ENCODE data around the gene ASB1.

The ASB1 gene

GRCh38 chr2:238406221-238406997 is 20.3 kb upstream of the ASB1 start:
- peaks cover 10% of the 10 kb centered on the region for H3K4me1 ChIP-seq (ENCODE audit: control insufficient read depth, insufficient read depth, low read length)
- no peak overlapping the region for H3K9ac ChIP-seq (ENCODE audit: low read depth, low read length)
- H3K9me3 ChIP-seq (ENCODE audit: control insufficient read depth, insufficient read depth, low read length) = no peaks in the 10 kb centered on the region
- peaks cover 3% of the 10 kb centered on the region for H3K36me3 ChIP-seq (ENCODE audit: control insufficient read depth, insufficient read depth, low read length)
- H3K27me3 ChIP-seq (ENCODE audit: control insufficient read depth, insufficient read depth, low read length) = no peaks in the 10 kb centered on the region
- no peak overlapping the region for H3K4me3 ChIP-seq (ENCODE audit: low read depth, low read length)

- Histone ChIP-seq H3K9me3 (ENCODE audit: control insufficient read depth, insufficient read depth, low read length) (no peaks in the 10 kb centered on the region), H3K4me1 (ENCODE audit: control insufficient read depth, insufficient read depth, low read length) (peaks cover 10% of the 10 kb centered on the region), H3K4me3 (ENCODE audit: low read depth, low read length) (no peak overlapping the region), H3K9ac (ENCODE audit: low read depth, low read length) (no peak overlapping the region), H3K27me3 (ENCODE audit: control insufficient read depth, insufficient read depth, low read length) (no peaks in the 10 kb centered on the region), H3K36me3 (ENCODE audit: control insufficient read depth, insufficient read depth, low read length) (peaks cover 3% of the 10 kb centered on the region)
Observed at GRCh38 chr2:238406998-238407285, 19.8 kb upstream of the ASB1 start.

GRCh38 chr2:238407566-238407965 is 19.2 kb upstream of the ASB1 start:
- H3K4me3 ChIP-seq (ENCODE audit: low read depth, low read length) = no peak overlapping the region
- no peaks in the 10 kb centered on the region for H3K27me3 ChIP-seq (ENCODE audit: control insufficient read depth, insufficient read depth, low read length)
- H3K4me1 ChIP-seq (ENCODE audit: control insufficient read depth, insufficient read depth, low read length) = peaks cover 10% of the 10 kb centered on the region
- H3K9me3 ChIP-seq (ENCODE audit: control insufficient read depth, insufficient read depth, low read length) = no peaks in the 10 kb centered on the region
- H3K36me3 ChIP-seq (ENCODE audit: control insufficient read depth, insufficient read depth, low read length) = peaks cover 3% of the 10 kb centered on the region
- H3K9ac ChIP-seq (ENCODE audit: low read depth, low read length) = no peak overlapping the region

- no peaks in the 10 kb centered on the region for H3K9me3 ChIP-seq (ENCODE audit: control insufficient read depth, insufficient read depth, low read length)
- no peak overlapping the region for H3K9ac ChIP-seq (ENCODE audit: low read depth, low read length)
- H3K27me3 ChIP-seq (ENCODE audit: control insufficient read depth, insufficient read depth, low read length) = no peaks in the 10 kb centered on the region
- no peak overlapping the region for H3K4me3 ChIP-seq (ENCODE audit: low read depth, low read length)
- peaks cover 10% of the 10 kb centered on the region for H3K4me1 ChIP-seq (ENCODE audit: control insufficient read depth, insufficient read depth, low read length)
- peaks cover 3% of the 10 kb centered on the region for H3K36me3 ChIP-seq (ENCODE audit: control insufficient read depth, insufficient read depth, low read length)
Observed at GRCh38 chr2:238408615-238409340, 17.9 kb upstream of the ASB1 start.

GRCh38 chr2:238409341-238410199 is 17.2 kb upstream of the ASB1 start:
- Histone ChIP-seq H3K4me1 (ENCODE audit: control insufficient read depth, insufficient read depth, low read length) (peaks cover 6% of the 10 kb centered on the region), H3K9me3 (ENCODE audit: control insufficient read depth, insufficient read depth, low read length) (no peaks in the 10 kb centered on the region), H3K4me3 (ENCODE audit: low read depth, low read length) (no peak overlapping the region), H3K9ac (ENCODE audit: low read depth, low read length) (no peak overlapping the region), H3K36me3 (ENCODE audit: control insufficient read depth, insufficient read depth, low read length) (peaks cover 3% of the 10 kb centered on the region), H3K27me3 (ENCODE audit: control insufficient read depth, insufficient read depth, low read length) (no peaks in the 10 kb centered on the region)

- Histone ChIP-seq H3K4me3 (ENCODE audit: low read depth, low read length) (no peak overlapping the region), H3K9ac (ENCODE audit: low read depth, low read length) (no peak overlapping the region), H3K4me1 (ENCODE audit: control insufficient read depth, insufficient read depth, low read length) (peaks cover 4% of the 10 kb centered on the region), H3K27me3 (ENCODE audit: control insufficient read depth, insufficient read depth, low read length) (no peaks in the 10 kb centered on the region), H3K9me3 (ENCODE audit: control insufficient read depth, insufficient read depth, low read length) (no peaks in the 10 kb centered on the region), H3K36me3 (ENCODE audit: control insufficient read depth, insufficient read depth, low read length) (no peaks in the 10 kb centered on the region)
Observed at GRCh38 chr2:238412067-238412767, 14.5 kb upstream of the ASB1 start.

GRCh38 chr2:238413368-238413767 is 13.4 kb upstream of the ASB1 start:
- no peak overlapping the region for H3K9ac ChIP-seq (ENCODE audit: low read depth, low read length)
- peaks cover 4% of the 10 kb centered on the region for H3K4me1 ChIP-seq (ENCODE audit: control insufficient read depth, insufficient read depth, low read length)
- no peak overlapping the region for H3K4me3 ChIP-seq (ENCODE audit: low read depth, low read length)
- no peaks in the 10 kb centered on the region for H3K27me3 ChIP-seq (ENCODE audit: control insufficient read depth, insufficient read depth, low read length)
- H3K36me3 ChIP-seq (ENCODE audit: control insufficient read depth, insufficient read depth, low read length) = no peaks in the 10 kb centered on the region
- no peaks in the 10 kb centered on the region for H3K9me3 ChIP-seq (ENCODE audit: control insufficient read depth, insufficient read depth, low read length)

- no peak overlapping the region for H3K4me3 ChIP-seq (ENCODE audit: low read depth, low read length)
- H3K36me3 ChIP-seq (ENCODE audit: control insufficient read depth, insufficient read depth, low read length) = no peaks in the 10 kb centered on the region
- no peaks in the 10 kb centered on the region for H3K9me3 ChIP-seq (ENCODE audit: control insufficient read depth, insufficient read depth, low read length)
- no peaks in the 10 kb centered on the region for H3K27me3 ChIP-seq (ENCODE audit: control insufficient read depth, insufficient read depth, low read length)
- no peak overlapping the region for H3K9ac ChIP-seq (ENCODE audit: low read depth, low read length)
- H3K4me1 ChIP-seq (ENCODE audit: control insufficient read depth, insufficient read depth, low read length) = peaks cover 4% of the 10 kb centered on the region
Observed at GRCh38 chr2:238415036-238415764, 11.5 kb upstream of the ASB1 start.

- H3K9me3 ChIP-seq (ENCODE audit: control insufficient read depth, insufficient read depth, low read length) = no peaks in the 10 kb centered on the region
- H3K36me3 ChIP-seq (ENCODE audit: control insufficient read depth, insufficient read depth, low read length) = no peaks in the 10 kb centered on the region
- no peak overlapping the region for H3K9ac ChIP-seq (ENCODE audit: low read depth, low read length)
- no peaks in the 10 kb centered on the region for H3K27me3 ChIP-seq (ENCODE audit: control insufficient read depth, insufficient read depth, low read length)
- peaks cover 10% of the 10 kb centered on the region for H3K4me1 ChIP-seq (ENCODE audit: control insufficient read depth, insufficient read depth, low read length)
- no peak overlapping the region for H3K4me3 ChIP-seq (ENCODE audit: low read depth, low read length)
Observed at GRCh38 chr2:238415893-238416292, 10.8 kb upstream of the ASB1 start.

GRCh38 chr2:238418196-238418998 is 8.3 kb upstream of the ASB1 start:
- Histone ChIP-seq H3K9ac (ENCODE audit: low read depth, low read length) (no peak overlapping the region), H3K36me3 (ENCODE audit: control insufficient read depth, insufficient read depth, low read length) (no peaks in the 10 kb centered on the region), H3K4me1 (ENCODE audit: control insufficient read depth, insufficient read depth, low read length) (peaks cover 16% of the 10 kb centered on the region), H3K27me3 (ENCODE audit: control insufficient read depth, insufficient read depth, low read length) (no peaks in the 10 kb centered on the region), H3K4me3 (ENCODE audit: low read depth, low read length) (no peak overlapping the region), H3K9me3 (ENCODE audit: control insufficient read depth, insufficient read depth, low read length) (no peaks in the 10 kb centered on the region)

Data from iPS-15b (cell line).